ENCODE data around the gene CCDC136.

CCDC136 gene

GRCh38 chr7:128868624-128869137 lies 76.9 kb downstream of the CCDC136 start:
- no peak for DNase-seq (ENCODE audit: low read depth in 1 of 2, low spot score in 1 of 2)
- H3K4me3 ChIP-seq (replicated peaks; ENCODE audit: insufficient read depth, low read length) = no peak overlapping the region

GRCh38 chr7:128869138-128869943 lies 77.6 kb downstream of the CCDC136 start:
- Histone ChIP-seq H3K27me3 (ENCODE audit: insufficient read depth, poor library complexity, severe bottlenecking) (peaks cover 6% of the 10 kb centered on the region), H3K27ac (replicated peaks) (no peak overlapping the region), H3K4me3 (replicated peaks; ENCODE audit: insufficient read depth, low read length) (peak overlapping the region; percentile 16; the same call in 1 of the 2 replicates)
- TF ChIP-seq REST (IDR thresholded peaks at IDR 0.05; ENCODE audit: insufficient replicate concordance, low read depth) (no peak), GABPA (IDR thresholded peaks at IDR 0.05; ENCODE audit: low read depth) (no peak), CTCF (IDR thresholded peaks at IDR 0.05; ENCODE audit: insufficient read depth, low read length) (no peak), POLR2AphosphoS5 (IDR thresholded peaks at IDR 0.05; ENCODE audit: low read depth) (no peak), SPI1 (IDR thresholded peaks at IDR 0.05; ENCODE audit: borderline replicate concordance, low read depth) (no peak)
- DNase-seq (ENCODE audit: low read depth in 1 of 2, low spot score in 1 of 2) = peak; percentile 35 to 38

More at GRCh38 chr7:128868624-128869137, 76.9 kb downstream of the CCDC136 start:
- Histone ChIP-seq H3K27me3 (ENCODE audit: insufficient read depth, poor library complexity, severe bottlenecking) (peaks cover 6% of the 10 kb centered on the region), H3K27ac (replicated peaks) (no peak overlapping the region)
- no peak for TF ChIP-seq POLR2AphosphoS5 (IDR thresholded peaks at IDR 0.05; ENCODE audit: low read depth)
- no peak for TF ChIP-seq SPI1 (IDR thresholded peaks at IDR 0.05; ENCODE audit: borderline replicate concordance, low read depth)
- TF ChIP-seq CTCF (IDR thresholded peaks at IDR 0.05; ENCODE audit: insufficient read depth, low read length) = no peak
- TF ChIP-seq GABPA (IDR thresholded peaks at IDR 0.05; ENCODE audit: low read depth) = no peak
- TF ChIP-seq REST (IDR thresholded peaks at IDR 0.05; ENCODE audit: insufficient replicate concordance, low read depth) = no peak

- peaks cover 6% of the 10 kb centered on the region for H3K27me3 ChIP-seq (ENCODE audit: insufficient read depth, poor library complexity, severe bottlenecking)
- no peak overlapping the region for H3K27ac ChIP-seq (replicated peaks)
- H3K4me3 ChIP-seq (replicated peaks; ENCODE audit: insufficient read depth, low read length) = no peak overlapping the region
- DNase-seq (ENCODE audit: low read depth in 1 of 2, low spot score in 1 of 2) = no peak
- TF ChIP-seq GABPA (IDR thresholded peaks at IDR 0.05; ENCODE audit: low read depth) (no peak), REST (IDR thresholded peaks at IDR 0.05; ENCODE audit: insufficient replicate concordance, low read depth) (no peak), POLR2AphosphoS5 (IDR thresholded peaks at IDR 0.05; ENCODE audit: low read depth) (no peak), CTCF (IDR thresholded peaks at IDR 0.05; ENCODE audit: insufficient read depth, low read length) (no peak), SPI1 (IDR thresholded peaks at IDR 0.05; ENCODE audit: borderline replicate concordance, low read depth) (no peak)
These were observed 78.1 kb downstream of the CCDC136 start for GRCh38 chr7:128869944-128870285.

All from HL-60 (cell line).